Measurements from ENCODE around the gene PSORS1C2. TPM values are rescaled to one million over a fixed set of nuclear protein-coding genes. Genes with fewer than 3 reads are reported as not detected.

PSORS1C2 gene
- total RNA-seq, 3 donors from 2014 or later (not counting 1 experiment from before 2014, with no cell fraction given): not detected

GRCh38 chr6:31158863-31159855, 20.3 kb upstream of the PSORS1C2 start:
- peak overlapping the region; percentile 14 for H3K27ac ChIP-seq (ENCODE audit: low read length)
- peaks cover 2% of the 10 kb centered on the region for H3K36me3 ChIP-seq (ENCODE audit: control insufficient read depth, insufficient read depth, low read length)
- Mint-ChIP-seq H3K9me3 (no peaks in the 10 kb centered on the region), H3K4me1 (peaks cover 25 to 26% of the 10 kb centered on the region in 2 donors), H3K36me3 (no peaks in the 10 kb centered on the region), H3K27ac (peak overlapping the region; percentile 85 to 87), H3K4me3 (peak overlapping the region; percentile 98), H3K27me3 (ENCODE audit: low read depth in 2 of 2) (no peaks in the 10 kb centered on the region)
- H3K4me3 ChIP-seq (ENCODE audit: low read length): peak overlapping the region; percentile 77
- WGBS (ENCODE audit: insufficient coverage): 27% methylated on average over 35 of the region's 35 CpGs
- peak in 1 of 2 donors; percentile 45 for DNase-seq
- intact Hi-C loops (cut with micrococcal nuclease): loop anchor here (2.0 kb wide), 1 partner anchor 38 kb away; no protein-coding TSS in a partner anchor
- no peaks in the 10 kb centered on the region for H3K9me3 ChIP-seq (ENCODE audit: control insufficient read depth, insufficient read depth, low read length)
- peaks cover 20% of the 10 kb centered on the region for H3K4me1 ChIP-seq (ENCODE audit: control insufficient read depth, insufficient read depth, low read length)
- no peaks in the 10 kb centered on the region for H3K27me3 ChIP-seq (ENCODE audit: control insufficient read depth, insufficient read depth, low read length)
- no peak for TF ChIP-seq CTCF (IDR thresholded peaks at IDR 0.05)
- ATAC-seq: no peak

GRCh38 chr6:31158140-31158862, 19.4 kb upstream of the PSORS1C2 start, which contains the start of gene TCF19:
Gene TCF19, plus strand, starts transcription at chr6:31158589. Its CDS starts 881 bp downstream, at chr6:31159470.
- peak; percentile 90 to 96 (median 93) for ATAC-seq
- H3K36me3 ChIP-seq (ENCODE audit: control insufficient read depth, insufficient read depth, low read length): peaks cover 2% of the 10 kb centered on the region
- peaks cover 20% of the 10 kb centered on the region for H3K4me1 ChIP-seq (ENCODE audit: control insufficient read depth, insufficient read depth, low read length)
- H3K36me3 Mint-ChIP-seq: no peaks in the 10 kb centered on the region
- peak within 1 kb of the TSS; percentile 77 for H3K4me3 ChIP-seq (ENCODE audit: low read length)
- peaks cover 25 to 26% of the 10 kb centered on the region in 2 donors for H3K4me1 Mint-ChIP-seq
- peak within 1 kb of the TSS; percentile 65 for H3K27ac ChIP-seq (ENCODE audit: low read length)
- no peaks in the 10 kb centered on the region for H3K9me3 Mint-ChIP-seq
- H3K27ac Mint-ChIP-seq: peak within 1 kb of the TSS; percentile 85 to 87
- TF ChIP-seq CTCF (IDR thresholded peaks at IDR 0.05): no peak
- H3K27me3 ChIP-seq (ENCODE audit: control insufficient read depth, insufficient read depth, low read length): no peaks in the 10 kb centered on the region
- H3K4me3 Mint-ChIP-seq: peak within 1 kb of the TSS; percentile 98
- intact Hi-C loops (cut with micrococcal nuclease): loop anchor here (2.0 kb wide), 1 partner anchor 38 kb away; no protein-coding TSS in a partner anchor
- H3K9me3 ChIP-seq (ENCODE audit: control insufficient read depth, insufficient read depth, low read length): no peaks in the 10 kb centered on the region
- no peaks in the 10 kb centered on the region for H3K27me3 Mint-ChIP-seq (ENCODE audit: low read depth in 2 of 2)
- peak; percentile 94 to 100 for DNase-seq
- WGBS (ENCODE audit: insufficient coverage): under 1% methylated on average over 65 of the region's 65 CpGs

GRCh38 chr6:31157513-31158139, 18.8 kb upstream of the PSORS1C2 start, which contains the start of gene CCHCR1:
Gene CCHCR1, minus strand, starts transcription at chr6:31157802. Its CDS starts 202 bp downstream, at chr6:31157600.
- no peak for TF ChIP-seq CTCF (IDR thresholded peaks at IDR 0.05)
- H3K27me3 Mint-ChIP-seq (ENCODE audit: low read depth in 2 of 2): no peaks in the 10 kb centered on the region
- H3K9me3 Mint-ChIP-seq: no peaks in the 10 kb centered on the region
- H3K4me3 ChIP-seq (ENCODE audit: low read length): peak within 1 kb of the TSS; percentile 77
- peak within 1 kb of the TSS; percentile 98 for H3K4me3 Mint-ChIP-seq
- intact Hi-C loops (cut with micrococcal nuclease): loop anchor here (2.0 kb wide), 1 partner anchor 39 kb away; no protein-coding TSS in a partner anchor
- DNase-seq (no peak), ATAC-seq (peak in 2 of 3 donors; percentile 7 to 18)
- no peaks in the 10 kb centered on the region for H3K9me3 ChIP-seq (ENCODE audit: control insufficient read depth, insufficient read depth, low read length)
- H3K27me3 ChIP-seq (ENCODE audit: control insufficient read depth, insufficient read depth, low read length): no peaks in the 10 kb centered on the region
- peaks cover 2% of the 10 kb centered on the region for H3K36me3 ChIP-seq (ENCODE audit: control insufficient read depth, insufficient read depth, low read length)
- WGBS (ENCODE audit: insufficient coverage): 15% methylated on average over 14 of the region's 14 CpGs
- peaks cover 25 to 26% of the 10 kb centered on the region in 2 donors for H3K4me1 Mint-ChIP-seq
- H3K36me3 Mint-ChIP-seq: no peaks in the 10 kb centered on the region
- H3K4me1 ChIP-seq (ENCODE audit: control insufficient read depth, insufficient read depth, low read length): peaks cover 20% of the 10 kb centered on the region
- peak within 1 kb of the TSS; percentile 65 for H3K27ac ChIP-seq (ENCODE audit: low read length)
- peak within 1 kb of the TSS; percentile 85 to 87 for H3K27ac Mint-ChIP-seq
